OCI-LY3 (cell line): Measurements from ENCODE around the gene GPR135.

ENCODE experiments used
- CTCF ChIP-seq: fragments of 200-600, 300-600 bp; sonication (generic); IDR thresholded peaks from 2 replicates; pipeline ENCODE4 v1.5.1; 2014; ENCODE audit warnings: antibody characterized with exemption, low read length, low read depth
- EZH2phosphoT487 ChIP-seq: fragments of 200-600 bp; shearing (Covaris generic); IDR thresholded peaks from 2 replicates; pipeline ENCODE4 v1.6.1; 2018; ENCODE audit warnings: antibody characterized with exemption, mixed run types, low read depth

- TF ChIP-seq CTCF (no peak), EZH2phosphoT487 (no peak)
These were observed 10.5 kb upstream of the GPR135 start for GRCh38 chr14:59475709-59476108.
